RPMI8226 (cell line): Measurements from ENCODE around the gene OR8U1.
A peak's percentile ranks its signal among the peaks of the same experiment; 100 is the strongest.
"Not testable (repeated sequence)": the region's sequence is repeated elsewhere in the genome, so short reads cannot be mapped to it uniquely, and the experiment has no call there.

Experiments used
- DNase-seq: peaks from one replicate; pipeline ENCODE4 v3.0.0-alpha.2; 2015

The OR8U1 gene

GRCh38 chr11:56375324-56375723 lies at the start of gene OR8U1:
Gene OR8U1, plus strand, starts transcription at chr11:56375624. Its CDS starts 0 bp downstream, at chr11:56375624.
- no peak for DNase-seq

GRCh38 chr11:56331861-56332491 lies 43.4 kb upstream of the OR8U1 start:
- DNase-seq, result peak; percentile 39

- DNase-seq, result no peak
Observed at GRCh38 chr11:56333156-56333555, 42.3 kb upstream of the OR8U1 start.

GRCh38 chr11:56340289-56340688 lies 35.1 kb upstream of the OR8U1 start:
- no peak for DNase-seq

- no peak for DNase-seq
Observed at GRCh38 chr11:56345739-56346138, 29.7 kb upstream of the OR8U1 start, which contains the start of gene OR8K1. Gene OR8K1, plus strand, starts transcription at chr11:56346039. Its CDS starts 0 bp downstream, at chr11:56346039.

- no peak for DNase-seq
Observed at GRCh38 chr11:56353991-56354390, 21.4 kb upstream of the OR8U1 start, which contains the start of gene OR8J1. Gene OR8J1, plus strand, starts transcription at chr11:56354291. Its CDS starts 5,956 bp downstream, at chr11:56360247.

- no peak for DNase-seq
Observed at GRCh38 chr11:56380120-56380519, 4.7 kb downstream of the OR8U1 start.

- no peak for DNase-seq
Observed at GRCh38 chr11:56394381-56394780, 19.0 kb downstream of the OR8U1 start.

GRCh38 chr11:56396047-56396446 lies 20.6 kb downstream of the OR8U1 start:
- DNase-seq, result peak; percentile 6

- DNase-seq, result not testable (repeated sequence)
Observed at GRCh38 chr11:56401858-56402461, 26.5 kb downstream of the OR8U1 start.

GRCh38 chr11:56404393-56404792 lies 29.0 kb downstream of the OR8U1 start:
- DNase-seq, result no peak

- DNase-seq, result no peak
Observed at GRCh38 chr11:56410801-56411200, 35.4 kb downstream of the OR8U1 start.

- DNase-seq, result no peak
Observed at GRCh38 chr11:56412396-56412795, 37.0 kb downstream of the OR8U1 start, which contains the start of gene OR5AL1. Gene OR5AL1, plus strand, starts transcription at chr11:56412696.
